ENCODE data around the gene SLIT1.

- TF ChIP-seq CTCF (IDR thresholded peaks at IDR 0.05) (no peak), POLR2A (IDR thresholded peaks at IDR 0.05) (no peak)
Measured at GRCh38 chr10:96995851-96996250, 189.9 kb downstream of the SLIT1 start.
